GM12865 (cell line): ENCODE results near the gene NTN4.

Experiments
- DNase-seq: peaks from one replicate; pipeline ENCODE4 v3.0.0; 2010; ENCODE audit warnings: low read depth
- H3K4me3 ChIP-seq: 2 replicates; pipeline ENCODE4 v1.5.1; 2011; ENCODE audit warnings: mild to moderate bottlenecking, low read depth, low read length, control low read depth
- TF ChIP-seq, protein P1 (sequence below): IDR thresholded peaks from 2 replicates; pipeline ENCODE4 v1.5.1; 2011; ENCODE audit warnings: low read length, control low read depth, low read depth, inconsistent platforms; ENCODE audit not compliant: insufficient read depth; ENCODE audit errors: missing control alignments

NTN4 gene

DNA sequence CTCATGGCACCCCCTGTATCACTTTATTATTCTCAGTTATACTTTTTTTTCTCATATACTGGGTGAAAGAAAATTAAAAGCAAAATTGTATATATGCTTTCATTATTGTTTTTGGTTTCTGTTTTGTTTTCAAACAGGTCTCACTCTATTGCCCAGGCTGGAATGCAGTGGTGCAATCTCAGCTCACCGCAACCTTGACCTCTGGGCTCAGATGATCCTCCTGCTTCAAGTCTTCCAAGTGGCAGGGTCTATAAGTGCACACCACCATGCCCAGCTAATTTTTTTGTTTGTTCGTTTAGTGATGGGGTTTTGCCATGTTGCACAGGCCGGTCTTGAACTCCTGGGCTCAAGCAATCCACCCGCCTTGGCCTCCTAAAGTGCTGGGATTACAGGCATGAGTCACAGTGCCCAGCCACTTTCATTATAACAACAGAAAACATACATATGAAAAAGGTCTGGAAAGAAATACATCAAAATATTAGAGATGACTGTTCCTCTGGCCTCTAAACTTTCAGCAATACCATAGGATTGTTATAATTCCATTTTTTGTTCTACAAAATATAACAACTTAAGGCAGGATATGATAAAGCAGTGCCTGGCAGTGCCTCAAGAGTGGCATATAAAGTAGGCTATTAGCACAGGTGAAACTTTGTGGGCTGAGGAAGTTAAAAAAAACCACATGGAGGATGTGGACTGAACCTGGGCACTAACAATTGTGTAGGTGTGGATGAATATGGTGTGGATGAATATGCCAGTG is 5.8 kb upstream of the NTN4 start:
- DNase-seq = no peak
- no peak overlapping the region for H3K4me3 ChIP-seq

DNA sequence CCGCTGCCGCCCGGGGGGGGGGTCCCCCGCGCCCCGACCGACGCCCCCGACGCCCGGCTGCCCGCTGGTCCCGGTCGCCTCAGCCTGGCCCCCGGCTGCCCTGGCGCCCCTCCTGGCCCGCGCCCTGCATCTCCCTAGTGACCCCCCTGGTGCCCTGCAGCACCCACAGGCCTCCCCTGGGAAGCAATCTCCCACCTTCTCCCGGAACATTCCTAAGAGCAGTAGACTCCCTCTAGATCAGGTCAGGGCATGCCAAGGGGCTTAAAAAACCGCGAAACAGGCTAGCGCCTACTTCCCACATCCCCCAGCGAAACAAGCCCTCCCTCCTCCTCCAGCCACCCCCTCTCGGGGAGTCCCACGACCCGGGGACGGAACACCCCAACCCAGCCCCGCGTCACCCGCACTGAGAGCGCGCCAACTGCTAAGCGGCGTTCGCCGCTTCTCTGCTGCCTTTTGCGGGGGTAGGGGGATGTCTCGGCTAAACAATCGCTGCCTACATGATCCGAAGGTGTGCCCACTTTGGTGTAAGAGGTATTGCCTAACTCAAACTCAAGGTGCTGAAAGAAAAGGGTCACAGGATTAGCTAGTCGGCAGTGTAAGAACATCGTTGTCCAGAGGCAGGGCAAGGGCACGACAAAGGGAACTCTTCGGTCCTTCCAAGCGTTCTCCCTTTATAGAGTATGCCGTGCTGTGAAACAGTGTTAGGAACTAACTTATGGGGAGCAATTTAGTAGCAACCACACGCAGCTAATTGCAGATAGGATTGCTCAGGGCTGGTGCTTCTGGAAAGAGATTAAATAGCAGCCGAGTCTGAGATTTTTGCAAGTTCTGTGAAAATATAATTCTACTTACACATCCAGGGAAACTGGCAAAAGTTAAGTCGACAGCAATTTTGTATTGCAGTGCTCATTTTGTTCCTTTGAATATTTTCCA is 619 bp upstream of the NTN4 start:
- H3K4me3 ChIP-seq = no peak overlapping the region
- TF ChIP-seq, protein P1, sequence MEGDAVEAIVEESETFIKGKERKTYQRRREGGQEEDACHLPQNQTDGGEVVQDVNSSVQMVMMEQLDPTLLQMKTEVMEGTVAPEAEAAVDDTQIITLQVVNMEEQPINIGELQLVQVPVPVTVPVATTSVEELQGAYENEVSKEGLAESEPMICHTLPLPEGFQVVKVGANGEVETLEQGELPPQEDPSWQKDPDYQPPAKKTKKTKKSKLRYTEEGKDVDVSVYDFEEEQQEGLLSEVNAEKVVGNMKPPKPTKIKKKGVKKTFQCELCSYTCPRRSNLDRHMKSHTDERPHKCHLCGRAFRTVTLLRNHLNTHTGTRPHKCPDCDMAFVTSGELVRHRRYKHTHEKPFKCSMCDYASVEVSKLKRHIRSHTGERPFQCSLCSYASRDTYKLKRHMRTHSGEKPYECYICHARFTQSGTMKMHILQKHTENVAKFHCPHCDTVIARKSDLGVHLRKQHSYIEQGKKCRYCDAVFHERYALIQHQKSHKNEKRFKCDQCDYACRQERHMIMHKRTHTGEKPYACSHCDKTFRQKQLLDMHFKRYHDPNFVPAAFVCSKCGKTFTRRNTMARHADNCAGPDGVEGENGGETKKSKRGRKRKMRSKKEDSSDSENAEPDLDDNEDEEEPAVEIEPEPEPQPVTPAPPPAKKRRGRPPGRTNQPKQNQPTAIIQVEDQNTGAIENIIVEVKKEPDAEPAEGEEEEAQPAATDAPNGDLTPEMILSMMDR = no peak
- no peak for DNase-seq

More for the DNA sequence above, 5.8 kb upstream of the NTN4 start:
- TF ChIP-seq, protein P1 = no peak

DNA sequence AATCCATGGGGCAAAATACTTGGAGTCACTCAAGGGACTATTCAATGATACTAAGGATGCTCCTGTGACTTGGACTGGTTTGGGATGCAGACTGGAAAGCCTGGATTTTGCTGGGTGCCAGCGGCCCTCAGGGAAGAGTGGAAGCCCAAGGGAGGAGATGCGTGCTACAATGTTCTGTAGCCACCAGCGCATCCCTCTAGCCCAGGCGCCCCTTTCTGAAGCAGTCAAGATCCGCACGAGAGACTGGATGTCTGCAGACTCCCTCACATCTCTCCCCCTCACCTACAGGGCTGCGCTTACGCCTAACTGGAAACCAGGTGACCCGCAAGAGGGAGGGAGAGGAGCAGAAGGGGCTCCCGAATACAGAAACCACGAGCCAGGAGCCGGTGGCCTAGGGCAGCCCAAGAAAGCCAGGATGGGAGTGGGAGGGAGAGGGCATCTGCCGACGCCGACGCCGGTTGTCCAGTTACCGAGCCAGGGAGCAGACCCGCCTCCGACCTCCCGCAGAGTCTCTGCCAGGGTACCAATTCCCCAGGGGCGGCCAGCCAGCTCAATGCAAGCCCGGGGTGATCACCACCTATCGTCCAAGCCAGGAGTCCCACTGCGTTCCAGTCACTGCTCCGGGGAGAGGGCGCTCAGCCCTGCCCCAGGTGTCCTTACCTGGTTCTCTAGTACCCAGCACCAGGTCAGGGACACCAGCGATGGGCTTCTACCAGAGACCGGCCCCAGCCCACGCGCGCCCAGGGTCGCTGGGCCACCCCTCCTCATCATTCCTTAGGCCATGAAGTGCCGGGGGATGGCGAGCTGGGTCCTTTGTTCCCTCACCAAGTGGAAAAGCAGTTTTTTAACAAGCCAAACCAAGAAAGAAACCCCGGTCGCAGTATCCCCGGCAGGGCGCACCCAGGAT is 1.2 kb downstream of the NTN4 start:
- no peak overlapping the region for H3K4me3 ChIP-seq
- no peak for DNase-seq
- TF ChIP-seq, protein P1 = no peak

DNA sequence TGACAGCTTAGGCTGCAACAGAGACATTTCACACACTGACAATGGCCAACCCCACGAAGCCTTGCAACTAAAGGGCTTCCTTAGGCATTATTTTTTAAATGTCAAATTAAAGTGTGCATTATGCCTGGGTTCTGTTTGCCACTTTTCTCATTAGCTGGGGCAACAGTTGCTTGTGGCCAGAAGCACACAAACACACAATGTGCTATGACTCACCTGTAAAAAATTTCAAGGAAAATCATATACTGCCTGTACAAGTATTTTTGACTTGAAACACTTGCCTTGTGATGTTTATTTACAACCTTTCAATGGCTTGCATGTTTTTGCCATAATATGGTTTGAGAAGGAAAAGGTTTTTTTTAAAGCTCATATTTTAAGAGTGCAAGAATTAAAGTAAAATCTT is 1.9 kb downstream of the NTN4 start:
- no peak overlapping the region for H3K4me3 ChIP-seq
- TF ChIP-seq, protein P1 = no peak
- DNase-seq = no peak

DNA sequence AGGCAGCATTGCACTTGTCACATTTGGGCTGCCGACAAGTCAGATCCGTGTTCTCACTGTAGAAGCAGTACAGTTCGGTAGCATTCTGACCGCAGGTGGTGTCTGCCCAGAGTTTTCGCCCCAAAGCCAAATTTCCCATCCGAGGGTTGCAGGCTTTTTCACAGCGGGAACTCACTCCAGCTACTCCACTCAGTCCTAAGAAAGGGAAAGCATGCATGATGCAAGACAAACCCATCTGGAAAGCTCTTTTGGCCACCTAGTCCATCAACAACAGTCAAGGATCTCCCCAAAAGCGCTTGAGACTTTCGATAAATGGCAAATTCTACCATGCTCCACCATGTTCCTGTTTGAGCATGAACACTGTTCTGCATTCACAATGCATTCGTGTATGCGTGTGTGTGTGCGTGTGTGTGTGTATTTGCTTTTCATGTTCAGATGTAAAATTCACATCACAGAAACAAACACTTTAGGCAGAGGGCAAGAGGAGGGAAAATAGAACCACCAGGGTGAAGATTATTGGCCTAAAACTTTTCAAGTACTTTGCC is 3.2 kb downstream of the NTN4 start:
- TF ChIP-seq, protein P1 = no peak
- no peak overlapping the region for H3K4me3 ChIP-seq
- no peak for DNase-seq

DNA sequence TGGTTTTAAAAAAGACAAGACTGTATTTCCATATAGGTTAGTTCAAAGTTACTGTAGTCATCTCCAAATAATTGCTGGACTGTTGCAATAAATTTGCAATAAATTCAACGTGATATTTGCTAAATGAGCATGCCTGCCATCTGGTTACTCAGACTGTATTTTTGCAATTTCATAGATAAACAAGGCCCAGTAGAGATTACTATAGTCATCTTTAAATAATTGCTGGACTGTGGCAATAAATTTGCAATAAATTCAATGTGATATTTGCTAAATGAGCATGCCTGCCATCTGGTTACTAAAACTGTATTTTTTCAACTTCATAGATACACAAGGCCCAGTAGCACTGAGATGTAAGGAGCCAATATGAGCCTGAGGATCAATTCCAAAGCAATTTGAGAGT is 5.6 kb downstream of the NTN4 start:
- TF ChIP-seq, protein P1 = no peak
- no peak overlapping the region for H3K4me3 ChIP-seq
- no peak for DNase-seq
